ENCODE data around the gene RPL22.

RPL22 gene

GRCh38 chr1:6199298-6200187 is at the start of gene RPL22:
TSS of gene RPL22 (minus strand) at chr1:6199595. CDS start at chr1:6199573, 22 bp downstream.
- peak; percentile 100 for DNase-seq

- no peak for DNase-seq
These were observed 48.9 kb upstream of the RPL22 start for GRCh38 chr1:6248161-6248776.

- no peak for DNase-seq
These were observed 48.3 kb upstream of the RPL22 start for GRCh38 chr1:6247651-6248050.

GRCh38 chr1:6246497-6247467 is 47.4 kb upstream of the RPL22 start:
- DNase-seq = peak; percentile 95

- DNase-seq = peak; percentile 76
These were observed 46.6 kb upstream of the RPL22 start for GRCh38 chr1:6245869-6246496.

GRCh38 chr1:6245086-6245868 is 45.9 kb upstream of the RPL22 start:
- DNase-seq = peak; percentile 94

GRCh38 chr1:6244401-6245049 is 45.1 kb upstream of the RPL22 start:
- DNase-seq = no peak

- no peak for DNase-seq
These were observed 44.6 kb upstream of the RPL22 start, which contains the start of gene HES3 for GRCh38 chr1:6243993-6244392. TSS of gene HES3 (plus strand) at chr1:6244179. CDS start at chr1:6244366, 187 bp downstream.

- no peak for DNase-seq
These were observed 43.8 kb upstream of the RPL22 start for GRCh38 chr1:6243053-6243834.

GRCh38 chr1:6241887-6242740 is 42.7 kb upstream of the RPL22 start:
- no peak for DNase-seq

GRCh38 chr1:6241107-6241886 is 41.9 kb upstream of the RPL22 start:
- DNase-seq = no peak

GRCh38 chr1:6239950-6240768 is 40.8 kb upstream of the RPL22 start:
- DNase-seq = no peak

- no peak for DNase-seq
These were observed 39.9 kb upstream of the RPL22 start for GRCh38 chr1:6239213-6239752.

- DNase-seq = no peak
These were observed 37.7 kb upstream of the RPL22 start for GRCh38 chr1:6237093-6237492.

GRCh38 chr1:6235296-6235677 is 35.9 kb upstream of the RPL22 start:
- DNase-seq = no peak

GRCh38 chr1:6234502-6235295 is 35.3 kb upstream of the RPL22 start:
- DNase-seq = no peak
